Keratinocyte (primary cell): ENCODE results near the gene TNFAIP6.

Experiments used
- EZH2 ChIP-seq: IDR thresholded peaks from one replicate; pipeline ENCODE4 v1.6.1; 2012; ENCODE audit warnings: inconsistent platforms, mild to moderate bottlenecking, low read length, moderate library complexity
- TF ChIP-seq, protein P1 (sequence below), 3 experiments: IDR thresholded peaks in 1 of 3; conservative IDR thresholded peaks in 1 of 3; optimal IDR thresholded peaks in 1 of 3; 2 replicates in 2 of 3; 3 replicates in 1 of 3; pipeline versions ENCODE3 to v1.5.1; 2011; ENCODE audit warnings: low read length in 3 of 3, mild to moderate bottlenecking in 3 of 3, moderate library complexity in 2 of 3, control low read depth in 1 of 3, inconsistent platforms in 1 of 3; ENCODE audit not compliant: insufficient read depth in 2 of 3; ENCODE audit errors: extremely low read depth in 1 of 3

DNA sequence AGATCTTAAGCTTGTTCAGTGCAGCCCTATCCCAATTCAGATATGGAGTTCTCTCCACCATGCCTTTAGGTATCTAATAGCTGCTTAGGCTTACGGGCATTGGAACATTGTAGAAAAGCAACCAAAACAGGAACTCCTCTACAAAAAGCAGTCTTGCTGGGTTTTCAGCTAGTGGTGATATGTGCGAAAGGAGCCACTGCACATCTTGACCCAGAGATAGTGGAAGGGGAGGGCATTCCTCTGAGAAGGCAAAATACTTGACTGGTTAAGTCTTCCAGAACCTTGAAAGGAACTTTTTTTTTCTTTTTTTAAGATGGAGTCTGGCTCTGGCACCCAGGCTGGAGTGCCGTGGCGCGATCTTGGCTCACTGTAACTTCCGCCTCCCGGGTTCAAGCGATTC, 2.6 kb upstream of the TNFAIP6 start:
- TF ChIP-seq, protein P1, sequence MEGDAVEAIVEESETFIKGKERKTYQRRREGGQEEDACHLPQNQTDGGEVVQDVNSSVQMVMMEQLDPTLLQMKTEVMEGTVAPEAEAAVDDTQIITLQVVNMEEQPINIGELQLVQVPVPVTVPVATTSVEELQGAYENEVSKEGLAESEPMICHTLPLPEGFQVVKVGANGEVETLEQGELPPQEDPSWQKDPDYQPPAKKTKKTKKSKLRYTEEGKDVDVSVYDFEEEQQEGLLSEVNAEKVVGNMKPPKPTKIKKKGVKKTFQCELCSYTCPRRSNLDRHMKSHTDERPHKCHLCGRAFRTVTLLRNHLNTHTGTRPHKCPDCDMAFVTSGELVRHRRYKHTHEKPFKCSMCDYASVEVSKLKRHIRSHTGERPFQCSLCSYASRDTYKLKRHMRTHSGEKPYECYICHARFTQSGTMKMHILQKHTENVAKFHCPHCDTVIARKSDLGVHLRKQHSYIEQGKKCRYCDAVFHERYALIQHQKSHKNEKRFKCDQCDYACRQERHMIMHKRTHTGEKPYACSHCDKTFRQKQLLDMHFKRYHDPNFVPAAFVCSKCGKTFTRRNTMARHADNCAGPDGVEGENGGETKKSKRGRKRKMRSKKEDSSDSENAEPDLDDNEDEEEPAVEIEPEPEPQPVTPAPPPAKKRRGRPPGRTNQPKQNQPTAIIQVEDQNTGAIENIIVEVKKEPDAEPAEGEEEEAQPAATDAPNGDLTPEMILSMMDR (optimal IDR thresholded peaks at IDR 0.05 in 1 of 3, IDR thresholded peaks at IDR 0.05 in 1 of 3, conservative IDR thresholded peaks at IDR 0.05 in 1 of 3; ENCODE audit: extremely low read depth in 1 of 3, insufficient read depth in 2 of 3, low read length in 3 of 3) = no peak
- TF ChIP-seq EZH2 = no peak
